Nephron (organoid): Measurements from ENCODE around the gene IL23R.
"Not testable (repeated sequence)": the region's sequence is repeated elsewhere in the genome, so short reads cannot be mapped to it uniquely, and the experiment has no call there.

Experiments used
- H3K27ac Mint-ChIP-seq, 3 experiments: 2 replicates each; pipeline ENCODE4 v1.8.0; 2020; ENCODE audit warnings: mixed read lengths in 3 of 3, mild to moderate bottlenecking in 2 of 3, moderate library complexity in 1 of 3
- H3K27me3 Mint-ChIP-seq: 2 replicates; pipeline ENCODE4 v1.8.0; 2021; ENCODE audit warnings: low read depth, mild to moderate bottlenecking, moderate library complexity, mixed read lengths
- H3K36me3 Mint-ChIP-seq: 2 replicates; pipeline ENCODE4 v1.8.0; 2020; ENCODE audit warnings: low read depth, mixed read lengths
- H3K4me1 Mint-ChIP-seq: 2 replicates; pipeline ENCODE4 v1.8.0; 2020; ENCODE audit warnings: mixed read lengths
- H3K4me3 Mint-ChIP-seq, 3 experiments: 2 replicates each; pipeline ENCODE4 v1.8.0; 2020; ENCODE audit warnings: mild to moderate bottlenecking in 3 of 3, mixed read lengths in 3 of 3, moderate library complexity in 2 of 3
- H3K9me3 Mint-ChIP-seq: 2 replicates; pipeline ENCODE4 v1.8.0; 2020; ENCODE audit warnings: mixed read lengths
- TF ChIP-seq, protein P1 (sequence below), 3 experiments: fragments of 200-600 bp; sonication (generic); IDR thresholded peaks; one replicate each; pipeline ENCODE4 v1.5.0; 2021; ENCODE audit warnings: antibody characterized with exemption in 3 of 3; ENCODE audit not compliant: unreplicated experiment in 3 of 3

Gene IL23R

DNA sequence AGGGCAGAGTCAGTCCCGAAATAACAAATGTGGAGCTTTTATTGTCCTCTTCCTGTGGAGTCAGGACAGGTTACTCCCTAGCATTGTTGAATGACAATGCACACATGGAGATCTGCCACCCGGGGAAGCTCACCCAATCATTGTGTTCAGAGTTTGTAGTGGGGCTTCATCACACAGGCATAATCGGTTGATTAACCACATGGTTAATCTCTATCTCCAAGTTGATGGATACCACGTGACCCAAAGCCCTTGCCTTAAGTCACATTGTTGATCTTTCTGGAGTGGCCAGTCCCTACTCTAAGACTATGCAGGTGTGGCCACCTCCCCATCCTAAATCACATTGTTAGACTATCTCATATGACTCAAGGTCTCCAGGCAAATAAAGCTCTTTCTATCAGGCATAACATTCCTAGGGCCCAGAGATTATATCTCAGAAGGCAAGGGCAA is 28.9 kb upstream of the IL23R start:
- H3K9me3 Mint-ChIP-seq, result no peaks in the 10 kb centered on the region
- peaks cover 12% of the 10 kb centered on the region for H3K27me3 Mint-ChIP-seq
- TF ChIP-seq, protein P1, sequence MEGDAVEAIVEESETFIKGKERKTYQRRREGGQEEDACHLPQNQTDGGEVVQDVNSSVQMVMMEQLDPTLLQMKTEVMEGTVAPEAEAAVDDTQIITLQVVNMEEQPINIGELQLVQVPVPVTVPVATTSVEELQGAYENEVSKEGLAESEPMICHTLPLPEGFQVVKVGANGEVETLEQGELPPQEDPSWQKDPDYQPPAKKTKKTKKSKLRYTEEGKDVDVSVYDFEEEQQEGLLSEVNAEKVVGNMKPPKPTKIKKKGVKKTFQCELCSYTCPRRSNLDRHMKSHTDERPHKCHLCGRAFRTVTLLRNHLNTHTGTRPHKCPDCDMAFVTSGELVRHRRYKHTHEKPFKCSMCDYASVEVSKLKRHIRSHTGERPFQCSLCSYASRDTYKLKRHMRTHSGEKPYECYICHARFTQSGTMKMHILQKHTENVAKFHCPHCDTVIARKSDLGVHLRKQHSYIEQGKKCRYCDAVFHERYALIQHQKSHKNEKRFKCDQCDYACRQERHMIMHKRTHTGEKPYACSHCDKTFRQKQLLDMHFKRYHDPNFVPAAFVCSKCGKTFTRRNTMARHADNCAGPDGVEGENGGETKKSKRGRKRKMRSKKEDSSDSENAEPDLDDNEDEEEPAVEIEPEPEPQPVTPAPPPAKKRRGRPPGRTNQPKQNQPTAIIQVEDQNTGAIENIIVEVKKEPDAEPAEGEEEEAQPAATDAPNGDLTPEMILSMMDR (IDR thresholded peaks at IDR 0.05; ENCODE audit: unreplicated experiment in 3 of 3), result no peak
- no peak overlapping the region for H3K27ac Mint-ChIP-seq
- H3K4me3 Mint-ChIP-seq, result no peak overlapping the region
- H3K36me3 Mint-ChIP-seq, result no peaks in the 10 kb centered on the region
- peaks cover 6% of the 10 kb centered on the region for H3K4me1 Mint-ChIP-seq

- TF ChIP-seq, protein P1 (IDR thresholded peaks at IDR 0.05; ENCODE audit: unreplicated experiment in 3 of 3), result no peak
Observed at GRCh38 chr1:67138813-67139499, 27.3 kb upstream of the IL23R start.

GRCh38 chr1:67140460-67140859 is 25.8 kb upstream of the IL23R start:
- no peaks in the 10 kb centered on the region for H3K36me3 Mint-ChIP-seq

More at GRCh38 chr1:67138813-67139499, 27.3 kb upstream of the IL23R start:
- Mint-ChIP-seq H3K4me3 (no peak overlapping the region), H3K27me3 (peaks cover 12% of the 10 kb centered on the region), H3K36me3 (no peaks in the 10 kb centered on the region), H3K27ac (peak overlapping the region in 2 of 3 experiments; percentile 17 to 56), H3K9me3 (no peaks in the 10 kb centered on the region), H3K4me1 (peaks cover 6% of the 10 kb centered on the region)

DNA sequence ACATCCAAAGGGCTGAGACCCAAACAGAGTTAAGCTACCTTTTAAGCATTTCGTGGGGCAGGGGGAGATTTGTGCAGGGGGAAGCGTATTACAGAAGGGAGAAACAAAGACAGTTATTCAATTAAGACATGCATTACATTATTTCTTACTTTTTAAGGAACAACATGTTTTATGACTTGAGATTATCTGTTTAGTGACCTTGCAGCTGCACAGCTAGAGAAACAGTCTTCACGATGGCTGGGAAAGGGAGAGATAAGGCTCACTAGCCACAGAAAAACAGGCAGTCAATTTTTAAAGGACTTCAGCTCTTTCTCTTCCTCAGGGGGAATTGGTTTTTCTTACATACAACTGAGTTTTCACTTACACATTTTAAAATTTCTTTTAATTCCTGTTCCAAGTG is 24.4 kb upstream of the IL23R start:
- not testable (repeated sequence) for H3K36me3 Mint-ChIP-seq, H3K4me1 Mint-ChIP-seq, H3K27me3 Mint-ChIP-seq, H3K9me3 Mint-ChIP-seq
- Mint-ChIP-seq H3K4me3 (peak overlapping the region in 1 of 3 experiments; percentile 2), H3K27ac (peak overlapping the region in 1 of 3 experiments; percentile 75)

More at GRCh38 chr1:67140460-67140859, 25.8 kb upstream of the IL23R start:
- Mint-ChIP-seq H3K4me1 (no peaks in the 10 kb centered on the region), H3K9me3 (no peaks in the 10 kb centered on the region), H3K27me3 (peaks cover 5% of the 10 kb centered on the region), H3K27ac (no peak overlapping the region), H3K4me3 (no peak overlapping the region)
- TF ChIP-seq, protein P1 (IDR thresholded peaks at IDR 0.05; ENCODE audit: unreplicated experiment in 3 of 3), result no peak

DNA sequence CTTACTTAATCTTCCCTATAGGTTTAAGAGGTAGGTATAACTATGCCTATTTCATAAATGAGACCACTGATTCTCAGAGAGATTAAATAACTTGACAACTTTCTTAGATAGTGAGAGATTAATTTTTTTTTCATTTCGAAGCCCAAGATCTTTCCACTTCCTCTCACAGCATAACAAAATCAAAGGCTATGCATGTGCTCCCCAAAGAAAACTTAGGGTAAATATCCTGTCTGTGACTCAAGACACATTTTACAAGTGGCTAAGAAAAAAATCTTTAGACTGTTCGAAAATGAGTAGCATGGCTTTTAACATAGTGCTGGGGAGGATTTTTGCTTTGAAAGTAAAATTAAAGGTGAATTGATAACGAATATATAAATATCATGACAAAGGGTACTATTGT is 23.3 kb upstream of the IL23R start:
- no peaks in the 10 kb centered on the region for H3K36me3 Mint-ChIP-seq
- TF ChIP-seq, protein P1 (IDR thresholded peaks at IDR 0.05; ENCODE audit: unreplicated experiment in 3 of 3), result no peak
- no peaks in the 10 kb centered on the region for H3K9me3 Mint-ChIP-seq
- H3K27ac Mint-ChIP-seq, result no peak overlapping the region
- H3K4me3 Mint-ChIP-seq, result no peak overlapping the region
- no peaks in the 10 kb centered on the region for H3K4me1 Mint-ChIP-seq
- peaks cover 5% of the 10 kb centered on the region for H3K27me3 Mint-ChIP-seq

GRCh38 chr1:67143966-67144365 is 22.3 kb upstream of the IL23R start:
- Mint-ChIP-seq H3K36me3 (no peaks in the 10 kb centered on the region), H3K27me3 (peaks cover 5% of the 10 kb centered on the region), H3K9me3 (no peaks in the 10 kb centered on the region), H3K27ac (no peak overlapping the region), H3K4me3 (no peak overlapping the region), H3K4me1 (no peaks in the 10 kb centered on the region)
- TF ChIP-seq, protein P1 (IDR thresholded peaks at IDR 0.05; ENCODE audit: unreplicated experiment in 3 of 3), result no peak
